Measurements from ENCODE around the gene USF2.

USF2 gene

DNA sequence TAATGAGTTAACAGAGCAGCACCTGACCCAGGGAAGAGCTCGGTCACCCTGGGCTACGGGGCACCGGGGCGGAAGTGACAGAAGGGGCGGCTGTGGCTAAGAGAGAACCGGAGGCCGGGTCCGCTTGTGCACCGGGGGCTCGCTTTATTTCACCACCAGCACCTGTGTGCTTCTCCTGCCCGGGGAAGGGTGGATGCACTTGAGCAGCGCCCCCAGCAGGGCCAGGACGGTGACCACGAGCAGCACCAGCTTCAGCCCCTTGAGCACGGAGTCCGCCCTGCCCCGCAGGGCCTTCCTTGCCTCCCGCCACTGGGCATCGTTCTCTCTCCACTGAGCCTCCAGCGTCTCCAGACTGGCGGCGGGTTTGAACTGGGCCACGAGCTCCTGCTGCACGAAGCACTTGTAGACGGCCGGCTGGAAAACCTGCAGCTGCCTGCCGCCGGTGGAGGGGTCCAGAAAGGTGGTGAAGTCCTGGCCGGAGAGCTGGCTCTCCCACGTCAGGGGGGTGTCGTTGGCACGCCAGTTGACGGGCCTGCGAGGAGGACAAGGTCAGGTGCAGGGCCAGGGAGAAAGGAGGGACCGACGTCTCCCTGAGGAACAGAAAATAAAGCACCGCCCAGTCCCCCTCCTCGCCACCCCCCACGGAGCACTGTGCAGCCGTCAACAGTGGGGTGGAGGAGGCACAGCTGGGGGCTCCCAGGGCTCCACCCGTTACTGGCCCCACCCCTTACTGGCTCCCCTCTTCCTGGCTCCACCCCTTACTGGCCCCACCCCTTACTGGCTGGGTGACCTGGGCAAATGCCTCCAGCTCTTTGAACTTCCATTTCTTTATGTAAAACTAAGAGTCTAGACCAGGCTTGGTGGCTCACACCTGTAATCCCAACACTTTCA lies 43.8 kb upstream of the USF2 start:
- TF ChIP-seq, protein P1, sequence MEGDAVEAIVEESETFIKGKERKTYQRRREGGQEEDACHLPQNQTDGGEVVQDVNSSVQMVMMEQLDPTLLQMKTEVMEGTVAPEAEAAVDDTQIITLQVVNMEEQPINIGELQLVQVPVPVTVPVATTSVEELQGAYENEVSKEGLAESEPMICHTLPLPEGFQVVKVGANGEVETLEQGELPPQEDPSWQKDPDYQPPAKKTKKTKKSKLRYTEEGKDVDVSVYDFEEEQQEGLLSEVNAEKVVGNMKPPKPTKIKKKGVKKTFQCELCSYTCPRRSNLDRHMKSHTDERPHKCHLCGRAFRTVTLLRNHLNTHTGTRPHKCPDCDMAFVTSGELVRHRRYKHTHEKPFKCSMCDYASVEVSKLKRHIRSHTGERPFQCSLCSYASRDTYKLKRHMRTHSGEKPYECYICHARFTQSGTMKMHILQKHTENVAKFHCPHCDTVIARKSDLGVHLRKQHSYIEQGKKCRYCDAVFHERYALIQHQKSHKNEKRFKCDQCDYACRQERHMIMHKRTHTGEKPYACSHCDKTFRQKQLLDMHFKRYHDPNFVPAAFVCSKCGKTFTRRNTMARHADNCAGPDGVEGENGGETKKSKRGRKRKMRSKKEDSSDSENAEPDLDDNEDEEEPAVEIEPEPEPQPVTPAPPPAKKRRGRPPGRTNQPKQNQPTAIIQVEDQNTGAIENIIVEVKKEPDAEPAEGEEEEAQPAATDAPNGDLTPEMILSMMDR (conservative IDR thresholded peaks at IDR 0.05) = no peak
- no peak for TF ChIP-seq ZFX (IDR thresholded peaks at IDR 0.05)
- no peak overlapping the region for H3K27ac ChIP-seq

DNA sequence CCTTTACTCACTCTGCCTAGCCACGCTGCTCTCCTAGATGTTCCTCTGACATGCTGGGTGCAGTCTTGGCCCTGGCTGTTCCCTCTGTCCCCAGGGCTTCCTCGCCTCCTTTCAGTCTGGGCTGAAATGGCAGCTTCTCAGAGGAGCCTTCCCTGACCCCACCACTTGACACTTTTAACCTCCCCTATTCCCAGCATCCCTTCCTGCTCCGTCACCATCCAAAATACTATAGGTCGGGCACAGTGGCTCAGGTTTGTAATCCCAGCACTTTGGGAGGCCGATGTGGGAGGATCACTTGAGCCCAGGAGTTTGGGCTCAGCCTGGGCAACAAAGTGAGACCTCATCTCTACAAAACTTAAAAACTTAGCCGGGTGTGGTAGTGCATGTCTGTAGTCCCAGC lies 42.8 kb upstream of the USF2 start:
- no peak for TF ChIP-seq ZFX (IDR thresholded peaks at IDR 0.05)
- TF ChIP-seq, protein P1 (conservative IDR thresholded peaks at IDR 0.05) = no peak
- no peak overlapping the region for H3K27ac ChIP-seq

DNA sequence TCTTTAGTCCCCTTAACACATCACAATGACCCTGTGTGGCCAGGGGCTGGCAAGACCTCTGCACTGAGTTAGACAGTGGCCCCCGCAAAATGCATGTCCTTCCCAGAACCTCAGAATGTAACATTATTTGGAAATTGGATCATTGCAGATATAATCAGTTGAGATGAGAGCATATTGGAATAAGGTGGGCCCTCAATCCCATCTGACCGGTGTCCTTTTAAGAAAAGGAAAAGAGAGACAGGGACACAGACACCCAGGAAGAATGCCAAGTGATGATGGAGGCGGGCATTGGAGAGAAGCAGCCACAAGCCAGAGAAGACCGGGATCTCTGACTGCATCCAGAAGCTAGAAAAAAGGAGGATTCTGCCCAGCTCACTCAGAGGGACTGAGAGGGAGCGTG lies 42.0 kb upstream of the USF2 start:
- no peak for TF ChIP-seq ZFX (IDR thresholded peaks at IDR 0.05)
- TF ChIP-seq, protein P1 (conservative IDR thresholded peaks at IDR 0.05) = no peak
- H3K27ac ChIP-seq = no peak overlapping the region

DNA sequence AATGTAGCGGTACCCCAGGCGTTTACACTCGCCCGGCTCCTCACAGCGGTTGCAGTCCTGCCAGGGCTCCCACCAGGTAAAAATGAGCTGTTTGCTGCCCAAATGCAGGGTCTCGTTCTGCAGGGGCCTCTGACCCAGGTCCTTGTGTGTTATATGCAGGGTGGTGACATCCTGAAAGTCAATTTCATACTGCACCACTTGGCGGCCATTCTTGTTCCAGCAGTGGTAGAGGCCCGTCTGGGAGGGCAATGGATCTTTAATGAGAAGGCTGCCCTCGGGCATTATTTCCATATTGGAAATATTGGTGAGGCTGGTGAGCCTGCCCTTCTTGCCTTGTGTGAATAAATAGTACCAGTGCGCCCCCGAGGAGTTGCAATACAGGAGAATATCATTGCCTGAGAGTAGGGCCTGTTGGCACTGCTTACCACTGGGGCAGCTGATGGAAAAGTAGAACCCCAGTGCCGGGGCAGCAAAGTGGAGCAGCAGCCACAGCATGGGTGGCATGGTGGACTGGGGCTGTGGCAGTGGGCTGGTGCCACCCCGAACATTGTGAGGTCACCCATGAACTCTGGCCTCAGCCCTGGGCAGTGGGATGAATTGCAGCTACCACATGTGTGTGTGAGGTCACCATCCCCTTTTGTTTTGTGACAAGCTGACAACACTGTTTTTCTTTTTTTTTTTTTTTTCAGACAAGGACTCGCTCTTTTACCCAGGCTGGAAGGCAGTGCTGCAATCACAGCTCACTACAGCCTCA lies 40.4 kb upstream of the USF2 start, which contains the start of gene FAM187B:
Gene FAM187B (minus strand): TSS at position 563 of the 754 bp plus-strand sequence. CDS start 59 bp downstream, at position 504.
- no peak within 1 kb of the TSS for H3K27ac ChIP-seq
- TF ChIP-seq, protein P1 (conservative IDR thresholded peaks at IDR 0.05) = no peak
- TF ChIP-seq ZFX (IDR thresholded peaks at IDR 0.05) = no peak

DNA sequence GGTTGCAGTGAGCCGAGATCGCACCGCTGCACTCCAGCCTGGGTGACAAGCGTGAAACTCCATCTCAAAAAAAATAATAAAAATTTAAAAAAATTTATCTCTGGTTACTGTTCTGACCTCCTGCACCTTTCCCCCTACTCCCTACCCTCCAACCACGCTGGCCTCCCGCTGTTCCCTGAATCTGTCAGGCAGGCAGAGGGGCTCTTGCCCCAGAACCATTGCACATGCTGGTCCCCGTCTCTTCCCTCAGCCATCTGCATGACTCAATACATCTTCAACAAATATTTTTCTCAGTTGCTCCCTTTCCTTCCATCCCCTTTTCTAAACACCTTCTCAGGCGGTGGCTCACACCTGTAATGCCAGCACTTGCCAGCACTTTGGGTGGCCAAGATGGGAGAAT lies 39.2 kb upstream of the USF2 start:
- TF ChIP-seq, protein P1 (conservative IDR thresholded peaks at IDR 0.05) = no peak
- no peak for TF ChIP-seq ZFX (IDR thresholded peaks at IDR 0.05)
- H3K27ac ChIP-seq = no peak overlapping the region

DNA sequence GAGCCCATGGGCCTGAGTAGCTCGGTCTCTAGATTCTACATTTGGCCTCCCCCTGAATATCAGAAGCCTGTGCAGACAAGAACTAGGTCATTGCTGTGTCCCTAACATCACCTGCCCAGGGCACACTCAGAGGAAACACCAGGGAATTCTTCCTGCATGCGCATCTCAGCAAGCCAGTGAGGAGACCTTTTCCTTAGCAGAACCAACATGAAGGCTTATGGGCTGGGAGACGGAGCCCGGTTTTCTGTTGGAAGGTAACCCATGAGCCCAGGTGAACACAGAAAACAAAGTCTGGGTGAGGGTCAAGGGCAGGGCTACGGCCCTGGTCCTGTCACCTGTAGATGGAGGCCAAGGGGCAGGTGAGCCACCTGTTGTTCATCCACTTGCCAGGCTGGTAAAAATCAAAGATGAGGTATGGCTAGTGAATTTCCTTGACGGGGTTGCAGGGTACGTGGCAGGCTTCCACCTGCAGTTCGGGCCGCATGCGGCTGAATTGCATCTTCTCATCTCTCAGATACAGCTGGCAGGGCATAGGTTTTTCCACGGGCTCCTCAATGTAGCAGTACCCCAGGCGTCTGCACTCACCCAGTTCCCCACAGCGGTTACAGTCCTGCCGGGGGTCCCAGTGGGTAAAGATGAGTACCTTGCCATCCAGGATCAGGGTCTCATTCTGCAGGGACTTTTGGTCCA lies 36.7 kb upstream of the USF2 start:
- no peak overlapping the region for H3K27ac ChIP-seq
- TF ChIP-seq, protein P1 (conservative IDR thresholded peaks at IDR 0.05) = no peak
- TF ChIP-seq ZFX (IDR thresholded peaks at IDR 0.05) = no peak
